Stimulated activated CD4-positive, alpha-beta T cell treated with anti-CD3 and anti-CD28 coated beads, Interleukin-1b, Interleukin-23, amount 100 ng/mL, for 4 hours (primary cell): ENCODE results near the gene LBH.
"Not testable (repeated sequence)": the region's sequence is repeated elsewhere in the genome, so short reads cannot be mapped to it uniquely, and the experiment has no call there.

Experiments used
- DNase-seq, 2 donors: peaks; one replicate each; pipeline ENCODE4 v3.0.0-alpha.2; 2020; ENCODE audit warnings: low read depth in 2 of 2

LBH gene

GRCh38 chr2:30257266-30258214, 26.2 kb downstream of the LBH start:
- no peak for DNase-seq

GRCh38 chr2:30259071-30259470, 27.7 kb downstream of the LBH start:
- no peak for DNase-seq

- no peak for DNase-seq
These were observed 28.7 kb downstream of the LBH start for GRCh38 chr2:30259827-30260679.

GRCh38 chr2:30260941-30261340, 29.6 kb downstream of the LBH start:
- no peak for DNase-seq

DNA sequence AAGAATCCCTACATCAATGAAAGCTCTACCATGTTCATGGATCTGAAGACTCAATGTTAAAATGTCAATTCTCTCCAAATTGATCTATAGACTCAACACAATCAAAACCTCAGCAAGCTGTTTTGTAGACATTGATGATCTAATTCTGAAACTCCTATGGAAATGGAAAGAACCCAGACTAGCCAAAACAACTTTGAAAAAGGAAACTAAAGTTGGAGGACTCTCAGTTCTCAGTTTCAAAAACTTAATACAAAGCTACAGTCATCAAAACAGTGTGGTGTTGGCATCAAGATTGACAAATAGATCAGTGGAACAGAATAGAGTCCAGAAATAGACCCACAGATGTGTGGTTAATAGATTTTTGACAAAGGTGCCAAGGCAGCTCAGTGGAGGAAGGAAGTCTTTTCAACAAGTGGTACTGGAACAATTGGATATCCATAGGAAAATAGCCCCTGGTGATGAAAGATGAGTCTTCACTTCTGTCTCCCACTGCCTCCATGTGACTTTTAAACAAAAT, 30.4 kb downstream of the LBH start:
- no peak for DNase-seq

- no peak for DNase-seq
These were observed 31.5 kb downstream of the LBH start for GRCh38 chr2:30262716-30263309.

DNA sequence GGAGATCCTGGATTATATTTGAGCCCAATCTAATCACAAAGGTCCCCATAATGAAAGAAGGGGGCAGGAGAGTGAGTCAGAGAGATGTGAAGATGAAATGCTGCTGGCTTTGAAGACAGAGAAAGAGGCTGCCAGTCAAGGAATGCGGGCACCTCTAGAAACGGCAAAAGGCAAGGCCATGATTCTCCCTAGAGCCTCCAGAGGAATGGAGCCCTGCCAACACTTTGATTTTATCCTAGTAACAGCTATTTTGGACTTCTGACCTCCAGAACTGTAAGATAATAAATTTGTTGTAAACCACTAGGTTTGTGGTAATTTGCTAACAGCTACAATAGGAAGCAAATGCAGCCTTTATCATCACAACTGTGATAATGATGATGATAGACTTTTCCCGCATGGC, 32.9 kb downstream of the LBH start:
- no peak for DNase-seq

DNA sequence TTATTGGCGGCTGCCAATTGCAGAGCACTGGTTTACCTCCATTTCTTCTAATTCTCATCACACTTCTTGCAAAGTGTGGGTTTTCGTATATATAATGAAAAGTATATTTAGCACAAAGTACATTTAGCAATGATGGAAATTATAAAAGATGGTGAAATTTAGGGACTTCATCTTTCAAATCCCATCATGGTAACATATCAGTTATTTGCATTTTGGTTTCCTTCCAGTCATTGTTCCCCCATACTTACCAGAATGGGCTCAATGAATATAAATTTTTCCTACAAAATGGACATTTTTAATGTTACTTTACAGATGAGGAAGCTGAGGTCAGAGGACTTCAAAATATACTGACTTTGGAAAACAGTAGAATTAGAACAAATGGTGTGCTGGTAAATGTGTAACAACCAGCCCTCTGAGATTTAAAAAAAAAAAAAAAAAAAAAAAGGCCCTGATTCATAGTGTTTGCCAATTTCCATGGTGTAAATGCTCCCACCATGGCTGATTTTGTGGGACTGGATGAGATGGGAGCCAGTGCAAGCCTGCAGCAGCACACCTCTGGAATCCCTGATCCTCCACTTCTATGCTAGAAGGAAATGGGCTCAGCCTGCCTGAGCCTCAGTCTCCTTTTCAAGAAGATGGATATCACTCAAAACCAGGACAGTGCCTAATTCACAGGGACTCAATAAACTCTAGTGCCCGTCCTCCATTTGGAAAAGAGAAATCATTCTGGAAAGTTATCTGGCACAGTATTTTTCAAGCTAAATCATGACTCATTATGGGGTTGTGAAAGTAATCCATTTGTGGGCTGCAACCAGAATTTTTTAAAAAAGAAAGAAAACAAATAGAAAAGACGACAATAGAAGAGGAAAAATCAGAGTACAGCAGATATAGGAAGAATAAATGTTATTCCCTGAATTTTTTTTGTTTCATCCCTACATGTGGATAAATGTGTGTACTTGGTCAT, 34.0 kb downstream of the LBH start:
- DNase-seq = no peak

DNA sequence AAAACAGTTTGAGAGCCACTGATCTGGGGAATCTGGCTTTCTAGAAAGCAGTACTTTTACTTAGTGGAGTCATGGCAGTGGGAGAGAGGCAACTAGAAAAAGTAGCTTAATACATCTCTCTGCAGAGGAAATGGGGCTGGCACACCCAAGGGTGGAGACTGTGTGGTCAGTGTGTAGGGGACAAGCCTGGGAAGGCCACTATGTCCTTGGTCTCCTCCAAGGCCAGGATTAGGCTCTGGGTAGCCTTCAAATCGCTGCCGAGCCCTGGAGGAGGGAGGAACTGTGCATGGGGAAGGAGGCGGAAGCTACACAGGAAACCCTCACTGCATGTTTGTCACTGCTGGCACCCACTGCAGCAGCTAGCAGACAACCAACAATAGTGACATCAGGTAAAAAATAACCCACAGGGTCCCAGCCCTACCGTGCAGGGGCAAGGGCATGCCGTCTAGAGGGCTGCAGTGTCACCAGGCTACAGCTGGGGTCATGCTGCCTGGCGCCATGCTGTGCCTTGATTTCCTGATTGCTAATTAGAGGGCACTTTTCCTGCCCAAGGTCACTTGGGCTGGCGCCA, 34.8 kb downstream of the LBH start:
- peak in 1 of 2 donors; percentile 30 for DNase-seq

DNA sequence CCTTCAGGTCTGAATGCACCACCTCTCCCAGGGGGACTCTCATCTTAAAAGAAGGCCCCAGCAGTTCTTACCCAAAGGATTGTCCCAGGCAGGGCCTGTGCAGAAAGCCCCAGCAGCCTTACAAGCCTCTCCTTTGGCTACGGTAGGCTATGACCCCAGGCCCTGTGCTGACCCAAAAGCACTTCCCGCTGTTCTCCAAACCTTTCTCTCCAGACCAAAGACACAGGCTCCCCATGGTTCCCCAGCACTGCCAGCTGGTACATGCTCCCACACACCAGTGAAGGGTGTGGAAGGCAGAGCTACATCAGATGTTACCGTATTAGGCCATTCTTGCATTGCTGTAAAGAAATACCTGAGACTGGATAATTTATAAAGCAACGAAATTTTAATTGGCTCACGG, 35.4 kb downstream of the LBH start:
- DNase-seq = no peak

DNA sequence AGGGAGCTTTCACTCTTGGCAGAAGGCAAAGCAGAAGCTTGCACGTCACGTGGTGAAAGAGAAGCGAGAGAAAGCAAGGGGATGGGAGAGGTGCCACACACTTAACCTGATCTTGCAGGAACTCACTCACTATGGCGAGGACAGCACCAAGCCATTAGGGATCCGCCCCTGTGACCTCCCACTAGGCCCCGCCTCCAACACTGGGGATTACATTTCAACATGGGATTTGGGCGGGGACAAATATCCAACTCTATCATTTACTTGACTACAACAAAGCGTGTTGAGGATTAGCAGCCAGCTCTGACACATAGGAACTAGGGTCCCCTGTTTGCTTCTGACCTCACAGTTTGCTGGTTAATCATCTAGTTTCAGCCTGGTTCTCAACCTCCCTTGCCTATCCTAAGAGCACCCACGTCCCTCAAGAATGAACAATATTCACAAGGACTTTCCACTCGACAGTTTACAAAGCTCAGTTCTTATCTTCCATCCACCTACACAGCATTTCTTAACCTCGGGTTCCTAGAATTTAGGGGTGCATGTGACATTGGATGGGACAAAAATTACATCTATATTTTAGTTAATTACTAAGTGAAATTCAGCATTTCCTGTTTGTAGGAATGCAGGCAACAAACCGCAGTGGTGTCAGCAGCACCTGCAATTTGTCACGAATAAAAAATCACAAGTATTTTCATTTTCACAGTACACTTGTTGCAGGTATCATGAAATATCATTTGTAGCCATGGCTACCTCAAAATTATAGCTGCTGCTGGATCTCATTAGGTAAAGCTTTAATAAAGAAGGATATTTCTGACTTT, 36.0 kb downstream of the LBH start:
- peak in 1 of 2 donors; percentile 31 for DNase-seq

- DNase-seq = no peak
These were observed 37.0 kb downstream of the LBH start for GRCh38 chr2:30268296-30268871.

DNA sequence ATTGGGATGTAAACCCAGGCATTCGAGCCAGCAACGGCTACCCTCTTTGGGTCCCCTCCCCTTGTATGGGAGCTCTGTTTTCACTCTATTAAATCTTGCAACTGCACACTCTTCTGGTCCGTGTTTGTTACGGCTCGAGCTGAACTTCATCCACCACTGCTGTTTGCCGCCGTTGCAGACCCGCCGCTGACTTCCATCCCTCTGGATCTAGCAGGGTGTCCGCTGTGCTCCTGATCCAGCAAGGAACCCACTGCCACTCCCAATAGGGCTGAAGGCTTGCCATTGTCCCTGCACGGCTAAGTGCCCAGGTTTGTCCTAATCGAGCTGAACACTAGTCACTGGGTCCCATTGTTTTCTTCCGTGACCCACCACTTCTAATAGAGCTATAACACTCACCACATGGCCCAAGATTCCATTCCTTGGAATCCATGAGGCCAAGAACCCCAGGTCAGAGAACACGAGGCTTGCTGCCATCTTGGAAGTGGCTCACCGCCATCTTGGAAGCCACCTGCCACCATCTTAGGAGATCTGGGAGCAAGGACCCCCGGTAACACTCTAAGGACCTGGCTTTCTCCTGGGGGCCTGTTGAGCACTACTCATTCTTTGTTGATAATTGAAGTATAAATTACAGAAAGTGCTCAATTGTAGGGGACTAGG, 37.9 kb downstream of the LBH start:
- DNase-seq = not testable (repeated sequence)

DNA sequence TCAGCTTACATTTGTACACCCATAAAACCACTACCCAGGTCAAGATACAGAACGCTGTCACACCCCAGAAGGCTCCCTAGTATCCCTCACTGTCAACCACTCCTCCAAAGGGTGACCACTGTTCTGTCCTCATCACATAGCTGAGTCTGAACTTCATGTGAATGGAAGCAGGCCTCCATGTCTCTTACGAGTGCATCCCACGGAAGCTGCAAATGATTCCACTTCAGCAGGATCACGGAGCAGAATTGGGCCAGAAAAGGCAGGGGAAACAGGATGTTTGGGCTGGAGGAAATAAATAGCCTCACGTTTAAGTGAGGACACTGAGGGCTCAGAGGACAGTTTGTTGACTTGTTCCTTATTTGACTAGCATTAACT, 38.4 kb downstream of the LBH start:
- no peak for DNase-seq

GRCh38 chr2:30270166-30270565, 38.8 kb downstream of the LBH start:
- no peak for DNase-seq

DNA sequence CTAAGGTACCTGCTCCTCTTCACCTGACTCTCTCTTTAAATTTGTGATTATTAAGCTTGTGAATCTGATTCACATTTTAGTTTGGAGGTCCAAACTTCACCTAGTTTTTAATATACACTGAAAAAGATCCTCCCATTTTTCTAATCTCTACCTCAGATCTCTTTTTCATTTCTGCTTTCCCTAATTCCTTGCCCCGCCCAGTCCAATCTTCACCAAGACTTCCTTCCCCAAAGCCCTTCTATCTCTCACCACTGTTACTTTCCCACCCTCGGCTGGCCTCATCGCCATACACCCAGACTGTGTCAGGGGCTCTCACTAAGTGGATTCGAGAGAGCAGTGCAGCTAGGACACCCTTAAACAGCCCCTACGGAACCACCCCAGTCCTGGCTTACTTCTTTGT, 40.0 kb downstream of the LBH start:
- DNase-seq = no peak

GRCh38 chr2:30272286-30272685, 41.0 kb downstream of the LBH start:
- no peak for DNase-seq

DNA sequence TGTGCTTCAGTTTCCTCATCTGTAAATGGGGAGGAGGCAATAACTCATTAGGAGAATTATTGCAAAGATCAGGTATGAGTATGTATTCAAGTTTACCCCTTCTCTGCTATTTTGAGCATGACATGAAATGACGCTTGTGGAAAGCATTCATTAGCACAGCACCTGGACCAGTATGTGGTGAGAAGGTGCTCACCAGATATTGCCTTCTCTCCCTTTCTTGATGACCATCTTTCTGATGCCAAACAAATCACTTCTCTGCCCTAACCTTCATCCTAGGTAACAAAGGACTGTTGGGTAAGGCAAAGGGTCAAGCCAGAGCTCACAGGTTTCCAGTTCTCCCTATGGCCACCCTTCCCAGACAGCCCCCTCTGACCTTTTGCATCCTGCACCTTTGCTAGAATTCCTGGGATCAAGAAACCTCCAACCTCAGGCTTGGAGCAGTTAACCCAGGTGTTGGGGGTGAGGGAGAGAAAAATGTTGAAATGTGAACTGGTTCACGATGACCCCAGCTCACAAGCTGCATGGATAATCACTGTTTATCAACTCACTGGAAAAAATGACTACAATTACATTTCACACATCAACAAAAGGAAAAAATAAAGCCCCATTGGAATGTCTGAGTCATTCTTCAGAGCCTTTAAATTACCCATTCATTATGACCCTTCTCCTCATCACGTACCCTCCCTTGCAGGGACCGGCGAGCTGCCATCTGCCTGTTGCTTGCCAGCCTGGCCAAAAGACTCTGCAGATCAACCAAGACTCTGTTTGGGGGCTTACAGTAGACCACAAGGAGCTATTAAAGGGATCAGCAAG, 41.6 kb downstream of the LBH start:
- no peak for DNase-seq
